Trophoblast cell (in vitro differentiated cells and primary cell): Measurements from ENCODE around the gene PCDHB6.
"Not testable (repeated sequence)": the region's sequence is repeated elsewhere in the genome, so short reads cannot be mapped to it uniquely, and the experiment has no call there.

ENCODE experiments used
- DNase-seq, 2 donors: peaks; one replicate each; pipeline ENCODE4 v3.0.0-alpha.2; 2016
- H2AFZ ChIP-seq: 2 replicates; pipeline ENCODE4 v1.6.1; 2013; ENCODE audit warnings: low read length, moderate library complexity, mild to moderate bottlenecking; ENCODE audit not compliant: insufficient read depth, poor library complexity
- H2AK5ac ChIP-seq: 2 replicates; pipeline ENCODE4 v1.6.1; 2013; ENCODE audit warnings: mild to moderate bottlenecking, low read length
- H2BK120ac ChIP-seq: 2 replicates; pipeline ENCODE4 v1.6.1; 2013; ENCODE audit warnings: low read length, mild to moderate bottlenecking, moderate library complexity; ENCODE audit not compliant: insufficient read depth, poor library complexity
- H2BK12ac ChIP-seq: 2 replicates; pipeline ENCODE4 v1.6.1; 2013; ENCODE audit warnings: mild to moderate bottlenecking, low read length, moderate library complexity
- H2BK5ac ChIP-seq: 2 replicates; pipeline ENCODE4 v1.6.1; 2013; ENCODE audit warnings: low read length, low read depth, moderate library complexity, mild to moderate bottlenecking; ENCODE audit not compliant: poor library complexity
- H3K14ac ChIP-seq: 2 replicates; pipeline ENCODE4 v1.6.1; 2013; ENCODE audit warnings: mild to moderate bottlenecking, low read length
- H3K18ac ChIP-seq: 2 replicates; pipeline ENCODE4 v1.6.1; 2013; ENCODE audit warnings: mild to moderate bottlenecking, low read length
- H3K23ac ChIP-seq: 2 replicates; pipeline ENCODE4 v1.6.1; 2013; ENCODE audit warnings: low read length
- H3K27ac ChIP-seq: 2 replicates; pipeline ENCODE4 v1.5.1; 2013; ENCODE audit warnings: low read depth, mild to moderate bottlenecking, inconsistent platforms, low read length, moderate library complexity
- H3K27me3 ChIP-seq: 2 replicates; pipeline ENCODE4 v1.6.1; 2013; ENCODE audit warnings: inconsistent platforms, mild to moderate bottlenecking, low read length, moderate library complexity; ENCODE audit not compliant: insufficient read depth
- H3K36me3 ChIP-seq, 2 experiments: 1 replicate in 1 of 2; 2 replicates in 1 of 2; pipeline ENCODE4 v1.6.1; 2013; ENCODE audit warnings: low read length in 2 of 2, mild to moderate bottlenecking in 2 of 2, moderate library complexity in 1 of 2; ENCODE audit not compliant: insufficient read depth in 2 of 2, control insufficient read depth in 1 of 2
- H3K4ac ChIP-seq: 2 replicates; pipeline ENCODE4 v1.6.1; 2013; ENCODE audit warnings: low read depth, mild to moderate bottlenecking, low read length, moderate library complexity
- H3K4me1 ChIP-seq, 2 experiments: 1 replicate in 1 of 2; 2 replicates in 1 of 2; pipeline ENCODE4 v1.6.1; 2013; ENCODE audit warnings: low read length in 2 of 2, mild to moderate bottlenecking in 2 of 2, moderate library complexity in 1 of 2; ENCODE audit not compliant: insufficient read depth in 2 of 2, control insufficient read depth in 1 of 2
- H3K4me2 ChIP-seq: 2 replicates; pipeline ENCODE4 v1.6.1; 2013; ENCODE audit warnings: inconsistent platforms, mild to moderate bottlenecking, low read length, moderate library complexity
- H3K4me3 ChIP-seq: 2 replicates; pipeline ENCODE4 v1.5.1; 2013; ENCODE audit warnings: mild to moderate bottlenecking, low read depth, low read length, inconsistent platforms
- H3K79me1 ChIP-seq: one replicate; pipeline ENCODE4 v1.6.1; 2013; ENCODE audit warnings: low read length
- H3K79me2 ChIP-seq: 2 replicates; pipeline ENCODE4 v1.6.1; 2013; ENCODE audit warnings: low read length, mild to moderate bottlenecking; ENCODE audit not compliant: control insufficient read depth, insufficient read depth, poor library complexity
- H3K9ac ChIP-seq: 2 replicates; pipeline ENCODE4 v1.6.1; 2013; ENCODE audit warnings: mild to moderate bottlenecking, low read length
- H3K9me3 ChIP-seq: 2 replicates; pipeline ENCODE4 v1.6.1; 2013; ENCODE audit warnings: low read depth, mild to moderate bottlenecking, control low read depth, inconsistent platforms, low read length; ENCODE audit not compliant: insufficient read depth
- H4K12ac ChIP-seq: 2 replicates; pipeline ENCODE4 v1.6.1; 2013; ENCODE audit warnings: low read depth, mild to moderate bottlenecking, low read length, moderate library complexity
- H4K8ac ChIP-seq: 2 replicates; pipeline ENCODE4 v1.6.1; 2013; ENCODE audit warnings: low read depth, mild to moderate bottlenecking, low read length, moderate library complexity
- H4K91ac ChIP-seq: one replicate; pipeline ENCODE4 v1.6.1; 2013; ENCODE audit warnings: low read depth, mild to moderate bottlenecking, low read length, moderate library complexity
- WGBS: extraction: QIAGEN DNeasy Blood & Tissue Kit; methylation state at CpG from one replicate; pipeline ENCODE4 v1.1.7; 2013; ENCODE audit warnings: missing lambda C conversion rate; ENCODE audit not compliant: insufficient read length, insufficient coverage; ENCODE audit errors: extremely low coverage; 5-methylcytosine and 5-hydroxymethylcytosine counted together

Gene PCDHB6

DNA sequence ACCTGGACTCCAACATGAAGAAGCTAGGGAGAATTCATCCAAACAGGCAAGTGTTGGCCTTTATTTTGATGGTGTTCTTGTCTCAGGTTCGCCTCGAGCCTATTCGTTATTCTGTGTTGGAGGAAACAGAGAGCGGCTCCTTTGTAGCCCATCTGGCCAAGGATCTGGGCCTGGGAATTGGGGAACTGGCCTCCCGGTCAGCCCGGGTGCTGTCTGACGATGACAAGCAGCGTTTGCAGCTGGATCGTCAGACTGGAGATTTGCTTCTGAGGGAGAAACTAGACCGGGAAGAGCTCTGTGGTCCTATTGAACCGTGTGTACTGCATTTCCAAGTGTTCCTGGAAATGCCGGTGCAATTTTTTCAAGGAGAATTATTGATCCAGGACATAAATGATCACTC lies 27.9 kb upstream of the PCDHB6 start:
- Histone ChIP-seq H3K4ac (no peak overlapping the region), H3K23ac (no peak overlapping the region), H4K91ac (no peak overlapping the region), H2BK5ac (no peak overlapping the region), H3K27me3 (no peaks in the 10 kb centered on the region), H2BK12ac (no peak overlapping the region), H4K8ac (no peak overlapping the region), H3K9me3 (peaks cover 3% of the 10 kb centered on the region), H3K18ac (no peak overlapping the region), H3K79me1 (no peaks in the 10 kb centered on the region), H2AFZ (no peak overlapping the region), H3K36me3 (peaks cover 0 to 3% of the 10 kb centered on the region in 2 experiments), H3K4me1 (no peaks in the 10 kb centered on the region), H3K4me2 (no peak overlapping the region), H3K14ac (no peak overlapping the region), H3K9ac (no peak overlapping the region), H2BK120ac (no peak overlapping the region), H4K12ac (no peak overlapping the region), H3K27ac (no peak overlapping the region), H3K79me2 (no peaks in the 10 kb centered on the region), H3K4me3 (no peak overlapping the region), H2AK5ac (no peak overlapping the region)
- no CpG with 5 or more reads among the region's 12 CpGs for WGBS
- no peak for DNase-seq

GRCh38 chr5:141123396-141124135 lies 26.3 kb upstream of the PCDHB6 start:
- WGBS: no CpG with 5 or more reads among the region's 73 CpGs
- not testable (repeated sequence) for DNase-seq, H3K79me2 ChIP-seq, H4K12ac ChIP-seq, H4K91ac ChIP-seq, H2BK12ac ChIP-seq, H2AFZ ChIP-seq, H2AK5ac ChIP-seq, H4K8ac ChIP-seq, H3K27ac ChIP-seq, H3K9me3 ChIP-seq, H3K4me1 ChIP-seq, H3K9ac ChIP-seq, H3K4ac ChIP-seq, H3K23ac ChIP-seq, H3K14ac ChIP-seq, H2BK5ac ChIP-seq, H3K79me1 ChIP-seq, H3K4me2 ChIP-seq, H3K4me3 ChIP-seq, H3K27me3 ChIP-seq, H3K18ac ChIP-seq, H2BK120ac ChIP-seq, H3K36me3 ChIP-seq

GRCh38 chr5:141127305-141127704 lies 22.6 kb upstream of the PCDHB6 start:
- H3K36me3 ChIP-seq: peaks cover 0 to 1% of the 10 kb centered on the region in 2 experiments
- no peak overlapping the region for H3K18ac ChIP-seq
- no peak overlapping the region for H3K4me3 ChIP-seq
- H2AFZ ChIP-seq: no peak overlapping the region
- no CpG with 5 or more reads among the region's 1 CpG for WGBS
- no peaks in the 10 kb centered on the region for H3K27me3 ChIP-seq
- no peak overlapping the region for H2AK5ac ChIP-seq
- H3K4me1 ChIP-seq: no peaks in the 10 kb centered on the region
- no peak overlapping the region for H2BK12ac ChIP-seq
- no peak overlapping the region for H3K9ac ChIP-seq
- no peak for DNase-seq
- H3K79me2 ChIP-seq: no peaks in the 10 kb centered on the region
- no peak overlapping the region for H4K8ac ChIP-seq
- no peak overlapping the region for H3K27ac ChIP-seq
- H3K4ac ChIP-seq: no peak overlapping the region
- no peak overlapping the region for H2BK5ac ChIP-seq
- no peak overlapping the region for H3K14ac ChIP-seq
- peaks cover 2% of the 10 kb centered on the region for H3K9me3 ChIP-seq
- no peaks in the 10 kb centered on the region for H3K79me1 ChIP-seq
- H4K12ac ChIP-seq: no peak overlapping the region
- H3K23ac ChIP-seq: no peak overlapping the region
- no peak overlapping the region for H4K91ac ChIP-seq
- H2BK120ac ChIP-seq: no peak overlapping the region
- H3K4me2 ChIP-seq: no peak overlapping the region

DNA sequence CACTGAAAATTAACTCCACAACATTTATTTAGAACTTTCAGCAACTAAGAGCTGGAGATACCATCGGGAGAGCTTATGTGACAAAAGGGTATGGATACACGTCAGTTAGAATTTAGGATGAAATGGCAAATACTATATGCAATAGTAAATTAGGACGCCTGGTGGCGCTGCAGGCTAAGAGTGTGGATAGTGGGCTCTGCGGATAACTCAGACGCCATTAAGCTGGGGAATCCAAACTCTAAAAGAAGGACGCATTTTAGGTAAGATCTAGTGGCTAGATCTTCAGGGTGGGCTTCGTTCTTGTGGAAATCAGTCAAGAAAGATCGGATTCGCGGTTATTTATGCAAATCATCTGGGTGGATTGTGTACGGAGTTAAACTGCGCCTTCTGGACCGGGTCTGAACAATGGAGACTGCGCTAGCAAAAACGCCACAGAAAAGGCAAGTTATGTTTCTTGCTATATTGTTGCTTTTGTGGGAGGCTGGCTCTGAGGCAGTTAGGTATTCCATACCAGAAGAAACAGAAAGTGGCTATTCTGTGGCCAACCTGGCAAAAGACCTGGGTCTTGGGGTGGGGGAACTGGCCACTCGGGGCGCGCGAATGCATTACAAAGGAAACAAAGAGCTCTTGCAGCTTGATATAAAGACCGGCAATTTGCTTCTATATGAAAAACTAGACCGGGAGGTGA lies 14.7 kb upstream of the PCDHB6 start, which contains the start of gene PCDHB5:
TSS of gene PCDHB5 (plus strand) at position 177 of the 688 bp plus-strand sequence. CDS start at position 406, 229 bp downstream.
- H3K18ac ChIP-seq: no peak within 1 kb of the TSS
- no peak within 1 kb of the TSS for H2AFZ ChIP-seq
- H3K9me3 ChIP-seq: no peaks in the 10 kb centered on the region
- peak within 1 kb of the TSS; percentile 40 for H3K4me2 ChIP-seq
- H3K79me2 ChIP-seq: no peaks in the 10 kb centered on the region
- H2BK120ac ChIP-seq: no peak within 1 kb of the TSS
- no peaks in the 10 kb centered on the region for H3K79me1 ChIP-seq
- H3K4me1 ChIP-seq: no peaks in the 10 kb centered on the region
- H3K4me3 ChIP-seq: peak within 1 kb of the TSS; percentile 56
- no peak within 1 kb of the TSS for H4K12ac ChIP-seq
- no peak within 1 kb of the TSS for H3K4ac ChIP-seq
- H4K8ac ChIP-seq: no peak within 1 kb of the TSS
- H3K27ac ChIP-seq: no peak within 1 kb of the TSS
- H2BK12ac ChIP-seq: no peak within 1 kb of the TSS
- H3K9ac ChIP-seq: peak within 1 kb of the TSS; percentile 82
- no peaks in the 10 kb centered on the region for H3K27me3 ChIP-seq
- H3K36me3 ChIP-seq: peaks cover 0 to 1% of the 10 kb centered on the region in 2 experiments
- no CpG with 5 or more reads among the region's 22 CpGs for WGBS
- no peak within 1 kb of the TSS for H2BK5ac ChIP-seq
- no peak within 1 kb of the TSS for H3K23ac ChIP-seq
- H4K91ac ChIP-seq: no peak within 1 kb of the TSS
- DNase-seq: no peak
- H2AK5ac ChIP-seq: no peak within 1 kb of the TSS
- H3K14ac ChIP-seq: no peak within 1 kb of the TSS
